HG02623 (cell line): ENCODE data around the gene NECTIN2.
"Not testable (repeated sequence)": the region's sequence is repeated elsewhere in the genome, so short reads cannot be mapped to it uniquely, and the experiment has no call there.

Experiments
- ATAC-seq: cut with Tn5 transposase; IDR thresholded peaks from one replicate; pipeline ENCODE4 v1.9.1; 2021; ENCODE audit warnings: moderate library complexity; ENCODE audit not compliant: unreplicated experiment

The NECTIN2 gene

GRCh38 chr19:44816301-44816700 is 29.8 kb upstream of the NECTIN2 start:
- ATAC-seq, result no peak

- no peak for ATAC-seq
These were observed 28.2 kb upstream of the NECTIN2 start for GRCh38 chr19:44817725-44818465.

- no peak for ATAC-seq
These were observed 27.5 kb upstream of the NECTIN2 start for GRCh38 chr19:44818466-44819031.

GRCh38 chr19:44819246-44819832 is 26.8 kb upstream of the NECTIN2 start:
- no peak for ATAC-seq

- ATAC-seq, result no peak
These were observed 25.2 kb upstream of the NECTIN2 start for GRCh38 chr19:44820648-44821609.

- no peak for ATAC-seq
These were observed 23.9 kb upstream of the NECTIN2 start for GRCh38 chr19:44822177-44822576.

- no peak for ATAC-seq
These were observed 23.3 kb upstream of the NECTIN2 start for GRCh38 chr19:44822670-44823372.

GRCh38 chr19:44823373-44823698 is 22.8 kb upstream of the NECTIN2 start:
- ATAC-seq, result no peak

GRCh38 chr19:44824761-44825160 is 21.3 kb upstream of the NECTIN2 start:
- ATAC-seq, result no peak

- ATAC-seq, result not testable (repeated sequence)
These were observed 13.2 kb upstream of the NECTIN2 start for GRCh38 chr19:44832875-44833274.

- not testable (repeated sequence) for ATAC-seq
These were observed 11.7 kb upstream of the NECTIN2 start for GRCh38 chr19:44834399-44834798.

GRCh38 chr19:44839276-44839675 is 6.8 kb upstream of the NECTIN2 start:
- no peak for ATAC-seq

- no peak for ATAC-seq
These were observed 5.3 kb upstream of the NECTIN2 start for GRCh38 chr19:44840811-44841210.

GRCh38 chr19:44841231-44841630 is 4.9 kb upstream of the NECTIN2 start:
- ATAC-seq, result no peak

GRCh38 chr19:44845286-44845611 is 848 bp upstream of the NECTIN2 start:
- ATAC-seq, result no peak

- ATAC-seq, result no peak
These were observed 502 bp downstream of the NECTIN2 start for GRCh38 chr19:44846455-44847143.

GRCh38 chr19:44847144-44848035 is 1.3 kb downstream of the NECTIN2 start:
- no peak for ATAC-seq

GRCh38 chr19:44848036-44848811 is 2.1 kb downstream of the NECTIN2 start:
- no peak for ATAC-seq
